Measurements from ENCODE around the gene LRRK2.

GRCh38 chr12:40327535-40327934 lies 102.7 kb downstream of the LRRK2 start:
- TF ChIP-seq ZNF384 (IDR thresholded peaks at IDR 0.05) (no peak), ARNT (IDR thresholded peaks at IDR 0.05) (no peak)

Measured in HEK293T (cell line).